Measurements from ENCODE around the gene MT3. TPM values are rescaled to one million over a fixed set of nuclear protein-coding genes. Genes with fewer than 3 reads are reported as not detected.

MT3 gene
- total and polyA plus RNA-seq, 2 of the 13 experiments (the other 11 are each of a cell fraction or from before 2014, with no cell fraction given): not detected

DNA sequence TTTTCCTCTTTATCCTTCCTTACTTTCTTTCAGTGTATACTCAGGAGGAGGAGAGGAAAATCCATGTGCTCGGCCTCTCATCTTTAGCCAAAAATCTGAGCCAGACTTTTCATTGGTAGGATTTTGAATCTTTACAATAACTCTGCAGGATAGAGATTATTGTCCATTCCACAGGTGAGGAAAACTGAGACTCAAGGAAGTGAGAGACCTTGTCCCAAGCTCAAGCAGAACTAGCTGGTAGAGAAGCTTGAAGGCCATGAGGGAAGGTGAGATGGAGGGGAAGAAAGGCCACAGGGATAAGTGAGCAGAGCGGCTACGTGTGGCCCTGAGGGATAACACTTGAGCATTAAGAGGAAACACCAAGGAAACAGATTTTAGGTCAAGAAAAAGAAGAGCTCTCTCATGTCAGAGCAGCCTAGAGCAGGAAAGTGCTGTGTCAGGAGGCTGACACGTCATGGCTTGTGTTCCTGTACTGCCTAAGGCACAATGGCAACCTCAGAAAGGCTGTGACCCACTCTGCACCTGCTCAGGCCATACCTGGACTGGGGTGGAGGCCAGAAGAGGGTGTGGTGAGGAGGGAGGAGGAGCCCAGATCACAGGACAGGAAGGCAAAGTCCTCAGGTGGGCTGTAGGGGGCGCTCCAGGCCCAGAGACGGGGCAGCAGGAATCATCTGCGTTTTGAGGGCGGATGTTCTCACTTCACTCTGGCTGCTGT is 12.6 kb upstream of the MT3 start (continued):
- TF ChIP-seq ZNF576 (CRISPR knock-in tag; IDR thresholded peaks at IDR 0.05): no peak
- TF ChIP-seq ZNF501 (CRISPR knock-in tag; IDR thresholded peaks at IDR 0.05): peak; percentile 82
- TF ChIP-seq, protein P1, sequence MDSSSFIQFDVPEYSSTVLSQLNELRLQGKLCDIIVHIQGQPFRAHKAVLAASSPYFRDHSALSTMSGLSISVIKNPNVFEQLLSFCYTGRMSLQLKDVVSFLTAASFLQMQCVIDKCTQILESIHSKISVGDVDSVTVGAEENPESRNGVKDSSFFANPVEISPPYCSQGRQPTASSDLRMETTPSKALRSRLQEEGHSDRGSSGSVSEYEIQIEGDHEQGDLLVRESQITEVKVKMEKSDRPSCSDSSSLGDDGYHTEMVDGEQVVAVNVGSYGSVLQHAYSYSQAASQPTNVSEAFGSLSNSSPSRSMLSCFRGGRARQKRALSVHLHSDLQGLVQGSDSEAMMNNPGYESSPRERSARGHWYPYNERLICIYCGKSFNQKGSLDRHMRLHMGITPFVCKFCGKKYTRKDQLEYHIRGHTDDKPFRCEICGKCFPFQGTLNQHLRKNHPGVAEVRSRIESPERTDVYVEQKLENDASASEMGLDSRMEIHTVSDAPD (CRISPR knock-in tag; IDR thresholded peaks at IDR 0.05): 0 out of 2 replicates have a peak, but pooled peaks have one; percentile 22
- TF ChIP-seq ZFX (CRISPR knock-in tag; IDR thresholded peaks at IDR 0.05; ENCODE audit: low read depth): peak; percentile 41; the same call in 1 of the 2 replicates
- no peak for TF ChIP-seq FUBP1 (CRISPR knock-in tag; IDR thresholded peaks at IDR 0.05; ENCODE audit: borderline replicate concordance)
- TF ChIP-seq PCBP2 (optimal IDR thresholded peaks at IDR 0.05; ENCODE audit: low read depth, low read length, poor library complexity, severe bottlenecking): no peak
- TF ChIP-seq ZMYM4 (CRISPR knock-in tag; IDR thresholded peaks at IDR 0.05): peak; percentile 60; the same call in 1 of the 2 replicates
- TF ChIP-seq ZNF629 (CRISPR knock-in tag; conservative IDR thresholded peaks at IDR 0.05): peak; percentile 73
- peak; percentile 53; the same call in 1 of the 2 replicates for TF ChIP-seq GABPB1 (CRISPR knock-in tag; IDR thresholded peaks at IDR 0.05)
- TF ChIP-seq TMF1 (CRISPR knock-in tag; IDR thresholded peaks at IDR 0.05; ENCODE audit: low read depth): peak; percentile 50; the same call in 1 of the 2 replicates
- TF ChIP-seq SALL1 (CRISPR knock-in tag; IDR thresholded peaks at IDR 0.05): peak; percentile 64
- TF ChIP-seq TERF1 (CRISPR knock-in tag; IDR thresholded peaks at IDR 0.05): no peak
- TF ChIP-seq, protein P2, sequence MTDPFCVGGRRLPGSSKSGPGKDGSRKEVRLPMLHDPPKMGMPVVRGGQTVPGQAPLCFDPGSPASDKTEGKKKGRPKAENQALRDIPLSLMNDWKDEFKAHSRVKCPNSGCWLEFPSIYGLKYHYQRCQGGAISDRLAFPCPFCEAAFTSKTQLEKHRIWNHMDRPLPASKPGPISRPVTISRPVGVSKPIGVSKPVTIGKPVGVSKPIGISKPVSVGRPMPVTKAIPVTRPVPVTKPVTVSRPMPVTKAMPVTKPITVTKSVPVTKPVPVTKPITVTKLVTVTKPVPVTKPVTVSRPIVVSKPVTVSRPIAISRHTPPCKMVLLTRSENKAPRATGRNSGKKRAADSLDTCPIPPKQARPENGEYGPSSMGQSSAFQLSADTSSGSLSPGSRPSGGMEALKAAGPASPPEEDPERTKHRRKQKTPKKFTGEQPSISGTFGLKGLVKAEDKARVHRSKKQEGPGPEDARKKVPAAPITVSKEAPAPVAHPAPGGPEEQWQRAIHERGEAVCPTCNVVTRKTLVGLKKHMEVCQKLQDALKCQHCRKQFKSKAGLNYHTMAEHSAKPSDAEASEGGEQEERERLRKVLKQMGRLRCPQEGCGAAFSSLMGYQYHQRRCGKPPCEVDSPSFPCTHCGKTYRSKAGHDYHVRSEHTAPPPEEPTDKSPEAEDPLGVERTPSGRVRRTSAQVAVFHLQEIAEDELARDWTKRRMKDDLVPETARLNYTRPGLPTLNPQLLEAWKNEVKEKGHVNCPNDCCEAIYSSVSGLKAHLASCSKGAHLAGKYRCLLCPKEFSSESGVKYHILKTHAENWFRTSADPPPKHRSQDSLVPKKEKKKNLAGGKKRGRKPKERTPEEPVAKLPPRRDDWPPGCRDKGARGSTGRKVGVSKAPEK (CRISPR knock-in tag; IDR thresholded peaks at IDR 0.05; ENCODE audit: borderline replicate concordance): peak; percentile 52; the same call in 1 of the 2 replicates
- no peak for TF ChIP-seq ZNF382 (CRISPR knock-in tag; IDR thresholded peaks at IDR 0.05; ENCODE audit: borderline replicate concordance)
- TF ChIP-seq, protein P3, sequence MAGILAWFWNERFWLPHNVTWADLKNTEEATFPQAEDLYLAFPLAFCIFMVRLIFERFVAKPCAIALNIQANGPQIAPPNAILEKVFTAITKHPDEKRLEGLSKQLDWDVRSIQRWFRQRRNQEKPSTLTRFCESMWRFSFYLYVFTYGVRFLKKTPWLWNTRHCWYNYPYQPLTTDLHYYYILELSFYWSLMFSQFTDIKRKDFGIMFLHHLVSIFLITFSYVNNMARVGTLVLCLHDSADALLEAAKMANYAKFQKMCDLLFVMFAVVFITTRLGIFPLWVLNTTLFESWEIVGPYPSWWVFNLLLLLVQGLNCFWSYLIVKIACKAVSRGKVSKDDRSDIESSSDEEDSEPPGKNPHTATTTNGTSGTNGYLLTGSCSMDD (CRISPR knock-in tag; IDR thresholded peaks at IDR 0.05): no peak
- no peak for TF ChIP-seq ZNF724P (CRISPR knock-in tag; IDR thresholded peaks at IDR 0.05; ENCODE audit: borderline replicate concordance)
- no peak for TF ChIP-seq ZFP36L2 (CRISPR knock-in tag; IDR thresholded peaks at IDR 0.05)

All from HepG2 (cell line).